Astrocyte (in vitro differentiated cells and primary cell): ENCODE data around the gene TEPSIN. TPM values are rescaled to one million over a fixed set of nuclear protein-coding genes. Genes with fewer than 3 reads are reported as not detected.

Experiments used
- DNase-seq: peaks from one replicate; pipeline ENCODE4 v3.0.0-alpha.2; 2010; ENCODE audit warnings: low read depth
- FAIRE-seq: peaks from 2 replicates; lab custom pipeline; 2011; peaks lifted over from hg19 to GRCh38; lab: Jason Lieb, UNC
- H2AFZ ChIP-seq: 2 replicates; pipeline ENCODE4 v1.6.0; 2012; ENCODE audit warnings: low read depth, low read length, inconsistent platforms
- H3K27ac ChIP-seq: 2 replicates; pipeline ENCODE4 v1.5.1; 2011; ENCODE audit warnings: low read depth, low read length, inconsistent platforms
- H3K27me3 ChIP-seq: 2 replicates; pipeline ENCODE4 v1.6.0; 2011; ENCODE audit warnings: low read length, inconsistent platforms; ENCODE audit not compliant: insufficient read depth
- H3K36me3 ChIP-seq: 2 replicates; pipeline ENCODE4 v1.5.1; 2011; ENCODE audit warnings: low read length, inconsistent platforms; ENCODE audit not compliant: insufficient read depth
- H3K4me1 ChIP-seq: 2 replicates; pipeline ENCODE4 v1.5.1; 2011; ENCODE audit warnings: low read length, inconsistent platforms; ENCODE audit not compliant: insufficient read depth
- H3K4me2 ChIP-seq: 2 replicates; pipeline ENCODE4 v1.6.0; 2012; ENCODE audit warnings: low read length, inconsistent platforms
- H3K4me3 ChIP-seq: 2 replicates; pipeline ENCODE4 v1.5.1; 2011; ENCODE audit warnings: low read depth, mild to moderate bottlenecking, low read length, inconsistent platforms; ENCODE audit not compliant: insufficient read depth
- H3K79me2 ChIP-seq: 2 replicates; pipeline ENCODE4 v1.6.0; 2012; ENCODE audit warnings: mild to moderate bottlenecking, low read length, inconsistent platforms; ENCODE audit not compliant: insufficient read depth
- H3K9ac ChIP-seq: 2 replicates; pipeline ENCODE4 v1.6.0; 2012; ENCODE audit warnings: mild to moderate bottlenecking, low read length, inconsistent platforms
- H3K9me3 ChIP-seq: 2 replicates; pipeline ENCODE4 v1.5.1; 2012; ENCODE audit warnings: low read depth, mild to moderate bottlenecking, low read length, inconsistent platforms; ENCODE audit not compliant: insufficient read depth
- H4K20me1 ChIP-seq: 2 replicates; pipeline ENCODE4 v1.6.0; 2012; ENCODE audit warnings: low read length, inconsistent platforms; ENCODE audit not compliant: insufficient read depth
- H3K27ac Mint-ChIP-seq: one replicate; pipeline ENCODE4 v1.8.0; 2021; ENCODE audit warnings: mild to moderate bottlenecking, mixed read lengths; ENCODE audit not compliant: unreplicated experiment
- H3K27me3 Mint-ChIP-seq: one replicate; pipeline ENCODE4 v1.8.0; 2021; ENCODE audit warnings: low read depth, mixed read lengths; ENCODE audit not compliant: unreplicated experiment
- H3K36me3 Mint-ChIP-seq: one replicate; pipeline ENCODE4 v1.8.0; 2021; ENCODE audit warnings: low read depth, mixed read lengths; ENCODE audit not compliant: unreplicated experiment
- H3K4me1 Mint-ChIP-seq: one replicate; pipeline ENCODE4 v1.8.0; 2021; ENCODE audit warnings: low read depth, mixed read lengths; ENCODE audit not compliant: unreplicated experiment
- H3K4me3 Mint-ChIP-seq: one replicate; pipeline ENCODE4 v1.8.0; 2021; ENCODE audit warnings: mild to moderate bottlenecking, moderate library complexity, mixed read lengths; ENCODE audit not compliant: unreplicated experiment
- H3K9me3 Mint-ChIP-seq: one replicate; pipeline ENCODE4 v1.8.0; 2021; ENCODE audit warnings: mild to moderate bottlenecking, mixed read lengths; ENCODE audit not compliant: unreplicated experiment
- CTCF ChIP-seq: IDR thresholded peaks from 2 replicates; pipeline ENCODE4 v1.5.1; 2011; ENCODE audit warnings: low read depth, mild to moderate bottlenecking, inconsistent platforms, low read length, moderate library complexity; ENCODE audit not compliant: insufficient read depth
- EZH2 ChIP-seq: IDR thresholded peaks from 2 replicates; pipeline ENCODE4 v1.6.1; 2012; ENCODE audit warnings: mild to moderate bottlenecking, low read length, inconsistent platforms; ENCODE audit not compliant: insufficient read depth
- total RNA-seq: library from RNA; stranded (reverse); gene quantifications from 2 replicates; pipeline ENCODE4 v1.2.1, GENCODE V29; 2021

Gene TEPSIN
- total RNA-seq, 1 donor from 2014 or later: 26.4 TPM

DNA sequence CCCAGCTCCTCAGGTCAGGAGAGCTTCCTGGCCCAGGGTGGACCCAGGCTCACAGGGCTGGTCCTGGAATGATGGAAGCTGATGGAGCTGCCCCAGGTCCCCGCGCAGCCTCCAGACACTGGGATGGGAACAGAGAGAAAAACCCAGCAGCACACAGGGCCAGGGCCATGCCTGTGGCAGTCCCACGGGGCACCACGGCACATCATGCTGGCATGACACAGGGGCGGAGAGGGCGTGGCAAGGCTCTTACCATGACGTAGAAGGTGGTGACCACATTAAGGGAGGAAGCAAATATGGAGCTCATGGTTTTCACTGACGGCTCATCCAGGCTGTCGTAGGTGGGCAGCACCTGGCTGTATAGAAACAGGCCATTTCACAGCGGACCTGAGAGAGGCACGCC lies 37.9 kb upstream of the TEPSIN start:
- FAIRE-seq: no peak
- H3K27me3 ChIP-seq: no peaks in the 10 kb centered on the region
- no peak overlapping the region for H3K4me3 ChIP-seq
- no peaks in the 10 kb centered on the region for H3K9me3 ChIP-seq
- H3K4me1 ChIP-seq: no peaks in the 10 kb centered on the region
- peaks cover 13% of the 10 kb centered on the region for H3K36me3 ChIP-seq
- no peak for DNase-seq
- no peak overlapping the region for H3K4me2 ChIP-seq
- no peak overlapping the region for H3K9ac ChIP-seq
- no peaks in the 10 kb centered on the region for H3K4me1 Mint-ChIP-seq
- peaks cover 29% of the 10 kb centered on the region for H4K20me1 ChIP-seq
- peak overlapping the region; percentile 58 for H3K27ac Mint-ChIP-seq
- H3K79me2 ChIP-seq: no peaks in the 10 kb centered on the region
- H3K4me3 Mint-ChIP-seq: no peak overlapping the region
- no peaks in the 10 kb centered on the region for H3K9me3 Mint-ChIP-seq
- H3K27ac ChIP-seq: no peak overlapping the region
- no peak overlapping the region for H2AFZ ChIP-seq
- no peaks in the 10 kb centered on the region for H3K27me3 Mint-ChIP-seq
- no peak for TF ChIP-seq EZH2
- TF ChIP-seq CTCF: no peak
- H3K36me3 Mint-ChIP-seq: peaks cover 28% of the 10 kb centered on the region

- H3K27me3 Mint-ChIP-seq: no peaks in the 10 kb centered on the region
- H3K9ac ChIP-seq: no peak overlapping the region
- TF ChIP-seq CTCF (no peak), EZH2 (no peak)
- no peaks in the 10 kb centered on the region for H3K79me2 ChIP-seq
- H3K4me1 ChIP-seq: no peaks in the 10 kb centered on the region
- no peaks in the 10 kb centered on the region for H3K9me3 Mint-ChIP-seq
- FAIRE-seq (no peak), DNase-seq (no peak)
- H3K4me1 Mint-ChIP-seq: no peaks in the 10 kb centered on the region
- no peak overlapping the region for H3K4me3 ChIP-seq
- no peak overlapping the region for H3K27ac ChIP-seq
- no peak overlapping the region for H3K4me3 Mint-ChIP-seq
- no peak overlapping the region for H3K4me2 ChIP-seq
- no peak overlapping the region for H3K27ac Mint-ChIP-seq
- peaks cover 29% of the 10 kb centered on the region for H3K36me3 Mint-ChIP-seq
- H4K20me1 ChIP-seq: peaks cover 29% of the 10 kb centered on the region
- H3K36me3 ChIP-seq: peaks cover 10% of the 10 kb centered on the region
- H3K27me3 ChIP-seq: no peaks in the 10 kb centered on the region
- H2AFZ ChIP-seq: no peak overlapping the region
- H3K9me3 ChIP-seq: no peaks in the 10 kb centered on the region
These were observed 35.6 kb upstream of the TEPSIN start for GRCh38 chr17:81274471-81274855.

- Histone ChIP-seq H3K9me3 (no peaks in the 10 kb centered on the region), H2AFZ (no peak overlapping the region), H3K27me3 (no peaks in the 10 kb centered on the region), H3K4me3 (no peak overlapping the region), H3K9ac (no peak overlapping the region), H3K79me2 (no peaks in the 10 kb centered on the region), H4K20me1 (peaks cover 28% of the 10 kb centered on the region), H3K4me1 (no peaks in the 10 kb centered on the region), H3K4me2 (no peak overlapping the region), H3K27ac (no peak overlapping the region), H3K36me3 (peaks cover 10% of the 10 kb centered on the region)
- H3K4me1 Mint-ChIP-seq: no peaks in the 10 kb centered on the region
- H3K9me3 Mint-ChIP-seq: no peaks in the 10 kb centered on the region
- no peak for FAIRE-seq
- no peak for DNase-seq
- H3K27me3 Mint-ChIP-seq: no peaks in the 10 kb centered on the region
- H3K36me3 Mint-ChIP-seq: peaks cover 32% of the 10 kb centered on the region
- no peak overlapping the region for H3K27ac Mint-ChIP-seq
- TF ChIP-seq EZH2: no peak
- no peak for TF ChIP-seq CTCF
- H3K4me3 Mint-ChIP-seq: no peak overlapping the region
These were observed 35.0 kb upstream of the TEPSIN start for GRCh38 chr17:81273698-81274470.
